Fibroblast of the aortic adventitia (primary cell): ENCODE results near the gene FOXN1. TPM values are rescaled to one million over a fixed set of nuclear protein-coding genes. Genes with fewer than 3 reads are reported as not detected.
A peak's percentile ranks its signal among the peaks of the same experiment; 100 is the strongest.

Source experiments
- DNase-seq: peaks from one replicate; pipeline ENCODE4 v3.0.0-alpha.2; 2010; ENCODE audit warnings: low read depth
- H3K4me3 ChIP-seq: 2 replicates; pipeline ENCODE4 v1.5.1; 2011; ENCODE audit warnings: low read depth, mild to moderate bottlenecking, control low read depth, low read length, moderate library complexity
- CTCF ChIP-seq: IDR thresholded peaks from 2 replicates; pipeline ENCODE4 v1.5.1; 2011; ENCODE audit warnings: mild to moderate bottlenecking, low read length, control low read depth, inconsistent platforms; ENCODE audit not compliant: insufficient read depth
- total RNA-seq: library from RNA; depleted of rRNA; stranded (reverse); fragments of >200 nt; gene quantifications from 2 replicates; pipeline ENCODE4 v1.2.3, GENCODE V29; 2012; ENCODE audit warnings: low replicate concordance

FOXN1 gene
- total RNA-seq, 1 donor, result not detected

GRCh38 chr17:28552176-28552999 lies 46.2 kb downstream of the FOXN1 start, which contains the start of gene UNC119:
Gene UNC119 (minus strand): TSS chr17:28552624. CDS start chr17:28552557, 67 bp downstream.
- peak; percentile 47 for DNase-seq
- no peak for TF ChIP-seq CTCF
- peak within 1 kb of the TSS; percentile 78 for H3K4me3 ChIP-seq

GRCh38 chr17:28553000-28553505 lies 46.9 kb downstream of the FOXN1 start:
- no peak for DNase-seq
- TF ChIP-seq CTCF, result no peak
- H3K4me3 ChIP-seq, result no peak overlapping the region

- DNase-seq, result peak; percentile 11
- TF ChIP-seq CTCF, result peak; percentile 37
- no peak overlapping the region for H3K4me3 ChIP-seq
Measured at GRCh38 chr17:28554565-28554964, 48.4 kb downstream of the FOXN1 start.

- DNase-seq, result no peak
- TF ChIP-seq CTCF, result no peak
- H3K4me3 ChIP-seq, result no peak overlapping the region
Measured at GRCh38 chr17:28555022-28555421, 48.9 kb downstream of the FOXN1 start.

GRCh38 chr17:28563475-28563874 lies 57.3 kb downstream of the FOXN1 start:
- no peak for TF ChIP-seq CTCF
- H3K4me3 ChIP-seq, result no peak overlapping the region
- DNase-seq, result peak; percentile 55

GRCh38 chr17:28567604-28568003 lies 61.5 kb downstream of the FOXN1 start:
- no peak for DNase-seq
- no peak for TF ChIP-seq CTCF
- H3K4me3 ChIP-seq, result no peak overlapping the region

GRCh38 chr17:28569446-28569845 lies 63.3 kb downstream of the FOXN1 start:
- DNase-seq, result no peak
- no peak for TF ChIP-seq CTCF
- no peak overlapping the region for H3K4me3 ChIP-seq
